DOHH2 (cell line): ENCODE results near the gene HOXD10.

Source experiments
- H3F3A ChIP-seq: fragments of 200-600 bp; sonication (generic), shearing (Covaris generic); 2 replicates; pipeline ENCODE4 v1.6.0; 2016; ENCODE audit warnings: antibody characterized with exemption, mild to moderate bottlenecking; ENCODE audit not compliant: control insufficient read depth, insufficient read depth
- H3K27ac ChIP-seq: fragments of 200-600 bp; sonication (generic); 2 replicates; pipeline ENCODE4 v1.5.1; 2014; ENCODE audit warnings: low read depth, mild to moderate bottlenecking, low read length, moderate library complexity
- H3K27me3 ChIP-seq: fragments of 200-600 bp; sonication (generic); 2 replicates; pipeline ENCODE4 v1.6.1; 2014; ENCODE audit warnings: mild to moderate bottlenecking, low read length, mixed read lengths; ENCODE audit not compliant: control insufficient read depth
- H3K36me3 ChIP-seq: fragments of 200-600 bp; sonication (generic); 2 replicates; pipeline ENCODE4 v1.6.1; 2014; ENCODE audit warnings: mild to moderate bottlenecking, low read length, moderate library complexity, mixed read lengths; ENCODE audit not compliant: control insufficient read depth
- H3K4me1 ChIP-seq: fragments of 200-600 bp; sonication (generic); 2 replicates; pipeline ENCODE4 v1.6.1; 2014; ENCODE audit warnings: mild to moderate bottlenecking, low read length, mixed read lengths; ENCODE audit not compliant: control insufficient read depth
- H3K4me2 ChIP-seq: fragments of 200-600 bp; sonication (generic); 2 replicates; pipeline ENCODE4 v1.6.0; 2014; ENCODE audit warnings: mild to moderate bottlenecking, low read length, moderate library complexity
- H3K4me3 ChIP-seq: fragments of 200-600 bp; sonication (generic); 2 replicates; pipeline ENCODE4 v1.5.1; 2014; ENCODE audit warnings: mild to moderate bottlenecking, low read length, mixed read lengths
- H3K79me2 ChIP-seq: fragments of 200-600 bp; sonication (generic); 2 replicates; pipeline ENCODE4 v1.6.1; 2014; ENCODE audit warnings: mild to moderate bottlenecking, low read length, mixed read lengths; ENCODE audit not compliant: control insufficient read depth
- H3K9me2 ChIP-seq: fragments of 200-600 bp; sonication (generic); replicated peaks from 2 replicates; pipeline ENCODE4 v1.6.1; 2014; ENCODE audit warnings: mild to moderate bottlenecking, low read length, mixed read lengths; ENCODE audit not compliant: control insufficient read depth
- H3K9me3 ChIP-seq: fragments of 200-600 bp; sonication (generic); 2 replicates; pipeline ENCODE4 v1.6.1; 2014; ENCODE audit warnings: antibody characterized with exemption, low read length, mixed read lengths; ENCODE audit not compliant: control insufficient read depth, insufficient read depth
- H4K20me1 ChIP-seq: fragments of 200-600 bp; sonication (generic); 2 replicates; pipeline ENCODE4 v1.6.0; 2014; ENCODE audit warnings: low read depth, mild to moderate bottlenecking, antibody characterized with exemption, low read length, moderate library complexity; ENCODE audit not compliant: control insufficient read depth, insufficient read depth
- CTCF ChIP-seq: fragments of 200-600 bp; sonication (generic); IDR thresholded peaks from one replicate; pipeline ENCODE4 v1.5.1; 2014; ENCODE audit warnings: antibody characterized with exemption, mild to moderate bottlenecking, low read depth, low read length; ENCODE audit not compliant: poor library complexity, severe bottlenecking
- EZH2phosphoT487 ChIP-seq: fragments of 200-600 bp; sonication (generic); IDR thresholded peaks from 2 replicates; pipeline ENCODE4 v1.6.1; 2017; ENCODE audit warnings: borderline replicate concordance, mild to moderate bottlenecking, antibody characterized with exemption, low read length, moderate library complexity, mixed read lengths

Gene HOXD10

GRCh38 chr2:176129813-176130146, 13.2 kb downstream of the HOXD10 start:
- Histone ChIP-seq H3F3A (no peaks in the 10 kb centered on the region), H3K4me2 (no peak overlapping the region), H3K36me3 (no peaks in the 10 kb centered on the region), H3K27ac (no peak overlapping the region), H3K9me2 (no peaks in the 10 kb centered on the region), H3K27me3 (peaks cover 17% of the 10 kb centered on the region), H3K9me3 (no peaks in the 10 kb centered on the region), H3K4me1 (no peaks in the 10 kb centered on the region), H3K4me3 (no peak overlapping the region), H3K79me2 (no peaks in the 10 kb centered on the region), H4K20me1 (no peaks in the 10 kb centered on the region)
- TF ChIP-seq CTCF (no peak), EZH2phosphoT487 (no peak)

GRCh38 chr2:176130147-176130956, 13.8 kb downstream of the HOXD10 start:
- Histone ChIP-seq H3K4me2 (no peak overlapping the region), H3K4me3 (no peak overlapping the region)
- TF ChIP-seq CTCF: no peak
- no peak for TF ChIP-seq EZH2phosphoT487

GRCh38 chr2:176130957-176131847, 14.6 kb downstream of the HOXD10 start:
- H3K79me2 ChIP-seq: no peaks in the 10 kb centered on the region
- no peaks in the 10 kb centered on the region for H4K20me1 ChIP-seq
- no peaks in the 10 kb centered on the region for H3K9me2 ChIP-seq
- H3K27me3 ChIP-seq: peaks cover 15% of the 10 kb centered on the region
- no peak overlapping the region for H3K27ac ChIP-seq
- no peaks in the 10 kb centered on the region for H3K9me3 ChIP-seq
- H3F3A ChIP-seq: no peaks in the 10 kb centered on the region
- TF ChIP-seq EZH2phosphoT487: no peak
- no peak for TF ChIP-seq CTCF
- H3K4me3 ChIP-seq: no peak overlapping the region
- H3K36me3 ChIP-seq: no peaks in the 10 kb centered on the region
- H3K4me2 ChIP-seq: no peak overlapping the region
- no peaks in the 10 kb centered on the region for H3K4me1 ChIP-seq

More at GRCh38 chr2:176130147-176130956, 13.8 kb downstream of the HOXD10 start:
- H3K27me3 ChIP-seq: peaks cover 17% of the 10 kb centered on the region
- H4K20me1 ChIP-seq: no peaks in the 10 kb centered on the region
- H3K9me3 ChIP-seq: no peaks in the 10 kb centered on the region
- H3K36me3 ChIP-seq: no peaks in the 10 kb centered on the region
- no peak overlapping the region for H3K27ac ChIP-seq
- no peaks in the 10 kb centered on the region for H3K79me2 ChIP-seq
- no peaks in the 10 kb centered on the region for H3F3A ChIP-seq
- no peaks in the 10 kb centered on the region for H3K4me1 ChIP-seq
- no peaks in the 10 kb centered on the region for H3K9me2 ChIP-seq
